KMS-11 (cell line): Measurements from ENCODE around the gene CORO1C.

Experiments used
- H2AFZ ChIP-seq: fragments of 200-600 bp; sonication (generic); 2 replicates; pipeline ENCODE4 v1.6.1; 2016; ENCODE audit warnings: antibody characterized with exemption, mixed run types, low read depth
- H3K27ac ChIP-seq: fragments of 200-600 bp; sonication (generic); 2 replicates; pipeline ENCODE4 v1.6.1; 2016; ENCODE audit warnings: mild to moderate bottlenecking, mixed run types
- H3K27me3 ChIP-seq: fragments of 200-600 bp; sonication (generic); 2 replicates; pipeline ENCODE4 v1.6.1; 2017; ENCODE audit warnings: mild to moderate bottlenecking, low read depth, mixed run types, moderate library complexity; ENCODE audit not compliant: insufficient read depth
- H3K36me3 ChIP-seq: fragments of 200-600 bp; sonication (generic); 2 replicates; pipeline ENCODE4 v1.6.1; 2017; ENCODE audit warnings: mild to moderate bottlenecking, mixed run types; ENCODE audit not compliant: insufficient read depth
- H3K4me1 ChIP-seq: fragments of 200-600 bp; sonication (generic); 2 replicates; pipeline ENCODE4 v1.6.1; 2016; ENCODE audit warnings: mild to moderate bottlenecking, low read depth, mixed run types; ENCODE audit not compliant: poor library complexity, severe bottlenecking
- H3K4me2 ChIP-seq: fragments of 200-600 bp; sonication (generic); 2 replicates; pipeline ENCODE4 v1.7.0; 2016; ENCODE audit warnings: mild to moderate bottlenecking, mixed run types
- H3K4me3 ChIP-seq: fragments of 200-600 bp; sonication (generic); IDR thresholded peaks from 2 replicates; pipeline ENCODE4 v1.6.1; 2017; ENCODE audit warnings: low read depth, low read length, mixed read lengths; ENCODE audit not compliant: insufficient read depth
- H3K79me2 ChIP-seq: fragments of 200-600 bp; sonication (generic); 2 replicates; pipeline ENCODE4 v1.6.1; 2016; ENCODE audit warnings: low read depth, mixed run types; ENCODE audit not compliant: insufficient read depth
- H3K9ac ChIP-seq: fragments of 200-600 bp; sonication (generic); 2 replicates; pipeline ENCODE4 v1.6.1; 2016; ENCODE audit warnings: mild to moderate bottlenecking, mixed run types
- H4K20me1 ChIP-seq: fragments of 200-600 bp; sonication (generic); 2 replicates; pipeline ENCODE4 v1.6.1; 2016; ENCODE audit warnings: mild to moderate bottlenecking, mixed run types; ENCODE audit not compliant: insufficient read depth
- TF ChIP-seq, protein P1 (sequence below): fragments of 200-600 bp; sonication (generic); conservative IDR thresholded peaks from 2 replicates; pipeline ENCODE4 v1.6.1; 2017; ENCODE audit warnings: low read depth, mild to moderate bottlenecking, antibody characterized with exemption, low read length, moderate library complexity, mixed read lengths

Gene CORO1C

DNA sequence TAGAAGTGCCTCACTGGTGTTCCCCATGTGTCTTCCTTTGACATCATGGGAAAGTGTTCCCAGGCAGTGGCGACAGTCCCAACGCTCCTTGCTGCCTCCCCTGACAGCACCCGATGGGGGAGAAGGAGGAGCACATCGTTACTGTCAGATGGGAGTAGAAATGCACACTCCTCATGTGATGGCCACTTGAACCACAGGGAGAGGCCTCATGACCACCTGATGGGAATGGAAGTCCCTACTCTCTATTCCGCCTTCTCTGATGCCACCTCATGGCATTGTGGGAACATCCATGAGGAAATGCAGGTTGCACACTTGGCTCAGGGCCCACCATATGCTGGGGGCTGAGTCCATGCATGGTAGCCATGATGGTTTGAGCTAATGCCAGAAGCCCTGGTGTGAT lies 14.3 kb upstream of the CORO1C start:
- Histone ChIP-seq H3K4me2 (no peak overlapping the region), H3K36me3 (no peaks in the 10 kb centered on the region), H3K79me2 (no peaks in the 10 kb centered on the region), H3K4me1 (no peaks in the 10 kb centered on the region), H3K27ac (no peak overlapping the region), H3K27me3 (no peaks in the 10 kb centered on the region), H2AFZ (no peak overlapping the region), H3K4me3 (no peak overlapping the region), H3K9ac (no peak overlapping the region), H4K20me1 (no peaks in the 10 kb centered on the region)
- TF ChIP-seq, protein P1, sequence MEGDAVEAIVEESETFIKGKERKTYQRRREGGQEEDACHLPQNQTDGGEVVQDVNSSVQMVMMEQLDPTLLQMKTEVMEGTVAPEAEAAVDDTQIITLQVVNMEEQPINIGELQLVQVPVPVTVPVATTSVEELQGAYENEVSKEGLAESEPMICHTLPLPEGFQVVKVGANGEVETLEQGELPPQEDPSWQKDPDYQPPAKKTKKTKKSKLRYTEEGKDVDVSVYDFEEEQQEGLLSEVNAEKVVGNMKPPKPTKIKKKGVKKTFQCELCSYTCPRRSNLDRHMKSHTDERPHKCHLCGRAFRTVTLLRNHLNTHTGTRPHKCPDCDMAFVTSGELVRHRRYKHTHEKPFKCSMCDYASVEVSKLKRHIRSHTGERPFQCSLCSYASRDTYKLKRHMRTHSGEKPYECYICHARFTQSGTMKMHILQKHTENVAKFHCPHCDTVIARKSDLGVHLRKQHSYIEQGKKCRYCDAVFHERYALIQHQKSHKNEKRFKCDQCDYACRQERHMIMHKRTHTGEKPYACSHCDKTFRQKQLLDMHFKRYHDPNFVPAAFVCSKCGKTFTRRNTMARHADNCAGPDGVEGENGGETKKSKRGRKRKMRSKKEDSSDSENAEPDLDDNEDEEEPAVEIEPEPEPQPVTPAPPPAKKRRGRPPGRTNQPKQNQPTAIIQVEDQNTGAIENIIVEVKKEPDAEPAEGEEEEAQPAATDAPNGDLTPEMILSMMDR, result no peak

DNA sequence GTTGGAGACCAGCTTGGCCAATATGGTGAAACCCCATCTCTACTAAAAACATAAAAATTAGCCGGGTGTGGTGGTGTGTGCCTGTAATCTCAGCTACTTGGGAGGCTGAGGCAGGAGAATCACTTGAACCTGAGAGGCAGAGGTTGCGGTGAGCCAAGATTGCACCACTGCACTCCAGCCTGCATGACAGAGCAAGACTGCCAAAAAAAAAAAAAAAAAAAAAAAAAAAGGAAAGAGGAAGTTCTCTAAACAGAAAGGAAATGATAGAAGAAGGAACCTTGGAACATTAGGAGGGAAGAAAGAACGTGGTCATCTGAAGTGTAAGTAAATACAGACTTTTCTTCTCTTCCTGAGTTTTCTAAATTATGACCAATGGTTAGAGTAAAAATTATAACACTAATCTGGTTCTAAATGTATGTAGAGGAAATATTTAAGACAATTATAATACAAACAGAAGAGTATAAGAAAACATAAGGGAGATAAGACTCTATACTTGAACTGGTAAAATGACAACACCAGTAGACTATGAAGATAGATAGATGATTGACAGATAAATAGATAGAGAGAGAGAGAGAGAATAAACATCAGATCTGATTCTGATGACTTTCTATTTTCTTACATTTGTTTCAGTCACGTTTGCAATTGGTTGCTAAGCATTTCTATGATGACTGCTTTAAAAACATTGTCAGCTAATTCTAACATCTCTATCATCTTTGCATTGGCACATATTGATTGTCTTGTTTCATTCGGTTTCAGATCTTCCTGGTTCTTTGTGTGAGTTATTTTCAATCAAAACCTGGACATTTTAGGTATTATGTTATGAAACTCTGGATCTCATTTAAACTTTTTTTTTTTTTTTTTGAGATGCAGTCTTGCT lies 12.9 kb upstream of the CORO1C start:
- Histone ChIP-seq H4K20me1 (no peaks in the 10 kb centered on the region), H3K79me2 (no peaks in the 10 kb centered on the region), H2AFZ (no peak overlapping the region), H3K36me3 (no peaks in the 10 kb centered on the region), H3K4me2 (no peak overlapping the region), H3K9ac (no peak overlapping the region), H3K27me3 (no peaks in the 10 kb centered on the region), H3K27ac (no peak overlapping the region), H3K4me3 (no peak overlapping the region), H3K4me1 (no peaks in the 10 kb centered on the region)
- TF ChIP-seq, protein P1, result no peak

DNA sequence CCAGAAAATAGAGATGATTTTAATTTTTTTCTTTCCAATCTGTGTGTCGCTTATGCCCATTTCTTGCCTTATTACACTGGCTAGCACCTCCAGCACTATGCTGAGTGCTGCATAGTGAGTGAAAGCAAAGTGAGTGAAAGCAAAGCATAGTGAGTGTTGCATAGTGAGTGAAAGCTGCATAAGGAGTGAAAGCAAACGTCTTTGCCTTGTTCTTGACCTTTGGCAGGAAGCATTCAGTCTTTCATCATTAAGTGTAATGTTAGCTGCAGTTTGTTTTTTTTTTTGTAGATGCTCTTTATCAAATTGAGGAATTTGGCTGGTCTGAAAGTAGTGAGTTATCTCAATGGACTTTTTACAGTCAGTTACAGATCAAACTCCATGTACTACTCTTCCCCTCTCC lies 6.9 kb upstream of the CORO1C start:
- Histone ChIP-seq H3K79me2 (no peaks in the 10 kb centered on the region), H3K4me3 (no peak overlapping the region), H3K9ac (no peak overlapping the region), H3K27me3 (no peaks in the 10 kb centered on the region), H3K36me3 (no peaks in the 10 kb centered on the region), H4K20me1 (no peaks in the 10 kb centered on the region), H3K27ac (no peak overlapping the region), H2AFZ (no peak overlapping the region), H3K4me2 (no peak overlapping the region), H3K4me1 (no peaks in the 10 kb centered on the region)
- TF ChIP-seq, protein P1, result no peak

DNA sequence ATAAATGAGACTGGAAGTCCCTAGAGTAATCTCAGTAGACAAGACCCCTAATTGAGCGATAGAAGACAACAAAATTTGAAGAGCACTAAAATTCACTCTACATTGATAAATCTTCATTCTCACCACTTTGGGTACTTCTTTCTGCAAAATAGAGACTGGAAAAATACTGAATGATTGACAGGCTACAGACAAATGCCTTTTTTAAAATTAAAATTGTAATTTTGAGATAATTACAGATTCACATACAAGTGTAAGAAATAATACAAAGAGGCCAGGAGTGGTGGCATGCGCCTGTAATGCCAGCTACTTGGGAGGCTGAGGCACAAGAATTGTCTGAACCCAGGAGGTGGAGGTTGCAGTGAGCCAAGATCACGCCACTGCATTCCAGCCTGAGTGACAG lies 4.5 kb upstream of the CORO1C start:
- no peak overlapping the region for H3K9ac ChIP-seq
- no peak overlapping the region for H2AFZ ChIP-seq
- H4K20me1 ChIP-seq, result no peaks in the 10 kb centered on the region
- 0 out of 2 replicates have a peak, but pooled peaks cover 3% of the 10 kb centered on the region for H3K79me2 ChIP-seq
- no peaks in the 10 kb centered on the region for H3K36me3 ChIP-seq
- H3K27me3 ChIP-seq, result no peaks in the 10 kb centered on the region
- TF ChIP-seq, protein P1, result no peak
- no peak overlapping the region for H3K4me2 ChIP-seq
- no peak overlapping the region for H3K27ac ChIP-seq
- peaks cover 4% of the 10 kb centered on the region for H3K4me1 ChIP-seq
- no peak overlapping the region for H3K4me3 ChIP-seq
